Aorta (tissue), 5 donors: ENCODE data around the gene RBMS1. TPM values are rescaled to one million over a fixed set of nuclear protein-coding genes. Genes with fewer than 3 reads are reported as not detected.
"Not testable (repeated sequence)": the region's sequence is repeated elsewhere in the genome, so short reads cannot be mapped to it uniquely, and the experiment has no call there.

Experiments
- ATAC-seq: fragments of 200-7000 bp; cut with Tn5 transposase; one replicate; pipeline ENCODE4 v1.9.1; 2022; ENCODE audit warnings: moderate library complexity; ENCODE audit not compliant: low FRiP score
- DNase-seq, 2 donors: peaks; one replicate each; pipeline ENCODE4 v3.0.0-alpha.2; 2020
- H3K27ac ChIP-seq, 2 donors: one replicate each; pipeline ENCODE4 v1.5.1; 2013; ENCODE audit warnings: low read length in 2 of 2, mild to moderate bottlenecking in 2 of 2, moderate library complexity in 2 of 2, control low read depth in 1 of 2, inconsistent platforms in 1 of 2, low read depth in 1 of 2
- H3K27me3 ChIP-seq, 2 donors: one replicate each; pipeline ENCODE4 v1.6.1; 2013; ENCODE audit warnings: control low read depth in 1 of 2, low read length in 1 of 2, mild to moderate bottlenecking in 1 of 2, moderate library complexity in 1 of 2; ENCODE audit not compliant: insufficient read depth in 2 of 2, control insufficient read depth in 1 of 2
- H3K36me3 ChIP-seq, 2 donors: one replicate each; pipeline ENCODE4 v1.6.1; 2013; ENCODE audit warnings: control low read depth in 1 of 2, low read length in 1 of 2, mild to moderate bottlenecking in 1 of 2; ENCODE audit not compliant: insufficient read depth in 2 of 2, control insufficient read depth in 1 of 2
- H3K4me1 ChIP-seq, 2 donors: one replicate each; pipeline ENCODE4 v1.6.1; 2013; ENCODE audit warnings: low read length in 2 of 2, control low read depth in 1 of 2, mild to moderate bottlenecking in 1 of 2, moderate library complexity in 1 of 2; ENCODE audit not compliant: insufficient read depth in 2 of 2, control insufficient read depth in 1 of 2
- H3K4me3 ChIP-seq, 2 donors: one replicate each; pipeline ENCODE4 v1.5.1; 2013; ENCODE audit warnings: low read length in 2 of 2, control low read depth in 1 of 2, mild to moderate bottlenecking in 1 of 2
- H3K9me3 ChIP-seq: one replicate; pipeline ENCODE4 v1.6.1; 2013; ENCODE audit warnings: mild to moderate bottlenecking, low read length; ENCODE audit not compliant: control insufficient read depth
- WGBS, 2 donors: extraction: QIAGEN DNeasy Blood & Tissue Kit; methylation state at CpG; one replicate each; pipeline ENCODE4 v1.1.7; 2013; 5-methylcytosine and 5-hydroxymethylcytosine counted together
- intact Hi-C, 2 donors: fragments of 100-400 bp; cut with DNase I; formaldehyde crosslinking; loops; one replicate each; pipeline versions ENCODE4 v1.14.2 to v1.15.0; 2022
- polyA plus RNA-seq, 2 donors: library from polyadenylated mRNA; stranded (reverse); fragments of 200-250 nt; gene quantifications; one replicate each; pipeline ENCODE4 v1.2.3, GENCODE V29; 2013
- total RNA-seq, 2 donors: library from RNA; stranded (reverse); fragmentation: NEBNext Ultra II Directional; extraction: Animal tissue kit (Norgen Biotek cat#: 25700); gene quantifications; one replicate each; pipeline ENCODE4 v1.2.1, GENCODE V29; 2021
- donor health status: healthy with polysubstance abuse.
- donor health status: Bipolar disorder and iron deficiency.
- donor health status: DM: no; HTN: no; CAD: no.
- donor health status: DM: no; HTN: no; CAD: no.
- donor health status: DM: yes; HTN: yes; CAD: no.

RBMS1 gene
- total and polyA plus RNA-seq, 4 donors = 32.8 to 146 (median 99.3) TPM

GRCh38 chr2:160458718-160459453 is 34.7 kb downstream of the RBMS1 start:
- Histone ChIP-seq H3K27ac (no peak overlapping the region), H3K36me3 (no peaks in the 10 kb centered on the region), H3K9me3 (no peaks in the 10 kb centered on the region), H3K4me3 (no peak overlapping the region), H3K4me1 (peaks cover 2 to 3% of the 10 kb centered on the region in 2 donors), H3K27me3 (no peaks in the 10 kb centered on the region)
- intact Hi-C loops = no loop called here
- DNase-seq = no peak
- 74 to 76% methylated on average over 10 of the region's 10 CpGs for WGBS, 2 donors
- ATAC-seq = no peak

GRCh38 chr2:160457588-160457987 is 36.0 kb downstream of the RBMS1 start:
- ATAC-seq = no peak
- H3K27ac ChIP-seq = no peak overlapping the region
- no peaks in the 10 kb centered on the region for H3K9me3 ChIP-seq
- DNase-seq = no peak
- intact Hi-C loops = no loop called here
- no peaks in the 10 kb centered on the region for H3K36me3 ChIP-seq
- H3K4me1 ChIP-seq = peaks cover 2 to 8% of the 10 kb centered on the region in 2 donors
- 92 to 95% methylated on average over 5 of the region's 5 CpGs for WGBS, 2 donors
- H3K27me3 ChIP-seq = no peaks in the 10 kb centered on the region
- H3K4me3 ChIP-seq = no peak overlapping the region

- Histone ChIP-seq H3K27ac (no peak overlapping the region), H3K9me3 (no peaks in the 10 kb centered on the region), H3K36me3 (no peaks in the 10 kb centered on the region), H3K27me3 (no peaks in the 10 kb centered on the region), H3K4me1 (peaks cover 6 to 8% of the 10 kb centered on the region in 2 donors), H3K4me3 (no peak overlapping the region)
- 91 to 96% methylated on average over 2 of the region's 2 CpGs for WGBS, 2 donors
- ATAC-seq = no peak
- DNase-seq = no peak
- intact Hi-C loops = no loop called here
Observed at GRCh38 chr2:160454070-160454797, 39.4 kb downstream of the RBMS1 start.

- 73 to 77% methylated on average over 3 of the region's 3 CpGs for WGBS, 2 donors
- no peaks in the 10 kb centered on the region for H3K36me3 ChIP-seq
- DNase-seq (no peak), ATAC-seq (no peak)
- H3K9me3 ChIP-seq = no peaks in the 10 kb centered on the region
- intact Hi-C loops = no loop called here
- H3K4me1 ChIP-seq = peaks cover 6 to 8% of the 10 kb centered on the region in 2 donors
- H3K27ac ChIP-seq = no peak overlapping the region
- H3K4me3 ChIP-seq = no peak overlapping the region
- H3K27me3 ChIP-seq = no peaks in the 10 kb centered on the region
Observed at GRCh38 chr2:160453111-160453820, 40.3 kb downstream of the RBMS1 start.

GRCh38 chr2:160450486-160450885 is 43.1 kb downstream of the RBMS1 start:
- intact Hi-C loops = no loop called here
- no peak for DNase-seq
- peaks cover 4 to 5% of the 10 kb centered on the region in 2 donors for H3K4me1 ChIP-seq
- no peak overlapping the region for H3K27ac ChIP-seq
- no peak overlapping the region for H3K4me3 ChIP-seq
- H3K36me3 ChIP-seq = no peaks in the 10 kb centered on the region
- no peaks in the 10 kb centered on the region for H3K27me3 ChIP-seq
- no peaks in the 10 kb centered on the region for H3K9me3 ChIP-seq
- no peak for ATAC-seq

DNA sequence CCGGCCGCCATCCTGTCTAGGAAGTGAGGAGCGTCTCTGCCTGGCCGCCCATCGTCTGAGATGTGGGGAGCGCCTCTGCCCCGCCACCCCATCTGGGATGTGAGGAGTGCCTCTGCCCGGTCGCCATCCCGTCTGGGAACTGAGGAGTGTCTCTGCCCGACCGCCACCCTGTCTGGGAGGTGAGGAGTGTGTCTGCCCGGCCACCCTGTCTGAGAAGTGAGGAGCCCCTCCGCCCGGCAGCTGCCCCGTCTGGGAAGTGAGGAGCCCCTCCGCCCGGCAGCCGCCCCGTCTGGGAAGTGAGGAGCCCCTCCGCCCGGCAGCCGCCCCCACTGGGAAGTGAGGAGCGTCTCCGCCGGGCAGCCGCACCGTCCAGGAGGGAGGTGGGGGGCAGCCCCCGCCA is 44.8 kb downstream of the RBMS1 start:
- H3K4me1 ChIP-seq, H3K4me3 ChIP-seq, DNase-seq, H3K9me3 ChIP-seq, H3K27me3 ChIP-seq, H3K27ac ChIP-seq, intact Hi-C loops, H3K36me3 ChIP-seq, ATAC-seq: not testable (repeated sequence)
- 90 to 93% methylated on average over 14 to 29 of the region's 29 CpGs for WGBS, 2 donors

- 99 to 100% methylated on average over 1 of the region's 1 CpG for WGBS, 2 donors
- H3K27ac ChIP-seq = no peak overlapping the region
- intact Hi-C loops = no loop called here
- H3K9me3 ChIP-seq = no peaks in the 10 kb centered on the region
- no peaks in the 10 kb centered on the region for H3K36me3 ChIP-seq
- H3K4me1 ChIP-seq = peaks cover 0 to under 1% of the 10 kb centered on the region in 2 donors
- no peak for ATAC-seq
- H3K4me3 ChIP-seq = no peak overlapping the region
- no peak for DNase-seq
- H3K27me3 ChIP-seq = no peaks in the 10 kb centered on the region
Observed at GRCh38 chr2:160445673-160446072, 47.9 kb downstream of the RBMS1 start.

- Histone ChIP-seq H3K36me3 (no peaks in the 10 kb centered on the region), H3K4me1 (no peaks in the 10 kb centered on the region), H3K9me3 (no peaks in the 10 kb centered on the region), H3K27ac (no peak overlapping the region), H3K4me3 (no peak overlapping the region), H3K27me3 (no peaks in the 10 kb centered on the region)
- intact Hi-C loops = no loop called here
- DNase-seq (no peak), ATAC-seq (no peak)
- WGBS, 2 donors = 45 to 47% methylated on average over 7 of the region's 7 CpGs
Observed at GRCh38 chr2:160442603-160443002, 51.0 kb downstream of the RBMS1 start.
